SHP77 treated with DMSO at 0.1 percent for 48 hours (cell line): ENCODE measurements around the gene HID1.

Source experiments
- DNase-seq: peaks from one replicate; lab custom pipeline; 2025; lab: John Stamatoyannopoulos, UW

The HID1 gene

DNA sequence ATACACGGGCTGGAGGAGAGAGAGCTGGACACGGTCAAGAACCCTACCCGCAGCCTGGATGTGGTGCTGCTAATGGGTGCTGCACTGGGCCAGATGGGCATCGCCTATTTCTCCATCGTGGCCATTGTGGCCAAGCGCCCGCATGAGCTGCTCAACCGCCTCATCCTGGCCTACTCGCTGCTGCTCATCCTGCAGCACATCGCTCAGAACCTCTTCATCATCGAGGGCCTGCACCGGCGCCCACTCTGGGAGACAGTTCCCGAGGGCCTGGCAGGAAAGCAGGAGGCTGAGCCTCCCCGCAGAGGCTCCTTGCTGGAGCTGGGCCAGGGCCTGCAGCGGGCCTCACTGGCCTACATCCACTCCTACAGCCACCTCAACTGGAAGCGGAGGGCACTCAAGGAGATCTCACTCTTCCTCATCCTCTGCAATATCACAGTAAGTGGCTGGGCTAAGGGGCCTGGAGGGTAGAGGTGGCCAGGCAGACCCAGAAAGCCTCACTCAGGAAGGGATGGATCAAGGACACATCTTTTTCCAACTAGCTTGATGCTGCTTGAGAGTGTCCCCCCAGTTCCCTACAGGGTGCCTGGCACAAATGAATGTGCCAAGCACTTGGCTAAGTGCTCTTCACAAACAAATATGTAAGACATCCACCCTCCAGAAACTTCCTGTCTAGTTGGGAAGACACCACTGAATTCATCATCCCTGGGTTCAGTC lies 25.4 kb downstream of the HID1 start:
- DNase-seq: no peak

DNA sequence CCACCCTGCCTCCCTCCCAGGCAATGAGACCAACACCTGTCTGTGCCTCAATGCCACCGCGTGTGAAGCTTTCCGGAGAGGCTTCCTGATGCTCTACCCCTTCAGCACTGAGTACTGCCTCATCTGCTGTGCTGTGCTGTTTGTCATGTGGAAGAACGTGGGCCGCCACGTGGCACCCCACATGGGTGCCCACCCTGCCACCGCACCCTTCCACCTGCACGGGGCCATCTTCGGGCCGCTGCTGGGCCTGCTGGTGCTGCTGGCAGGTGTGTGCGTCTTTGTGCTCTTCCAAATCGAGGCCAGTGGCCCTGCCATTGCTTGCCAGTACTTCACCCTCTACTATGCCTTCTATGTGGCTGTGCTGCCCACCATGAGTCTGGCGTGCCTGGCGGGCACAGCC lies 25.9 kb downstream of the HID1 start:
- no peak for DNase-seq

DNA sequence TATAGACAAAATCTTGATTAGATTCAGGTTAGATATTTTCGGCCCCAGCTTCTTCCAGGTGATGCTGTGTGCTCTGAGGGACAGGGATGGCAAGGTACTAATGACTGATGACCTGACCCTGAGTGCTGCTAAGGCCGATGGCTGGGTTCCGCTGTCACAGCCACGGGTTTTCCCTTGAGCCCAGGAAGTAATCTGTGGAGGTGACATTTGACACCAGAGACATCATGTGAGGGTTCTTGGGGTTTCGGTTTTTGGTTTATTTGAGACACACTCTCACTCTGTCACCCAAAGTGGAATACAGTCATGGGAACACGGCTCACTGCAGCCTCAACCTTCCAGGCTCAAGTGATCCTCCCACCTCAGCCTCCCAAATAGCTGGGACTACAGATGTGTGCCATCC lies 27.0 kb downstream of the HID1 start:
- no peak for DNase-seq

DNA sequence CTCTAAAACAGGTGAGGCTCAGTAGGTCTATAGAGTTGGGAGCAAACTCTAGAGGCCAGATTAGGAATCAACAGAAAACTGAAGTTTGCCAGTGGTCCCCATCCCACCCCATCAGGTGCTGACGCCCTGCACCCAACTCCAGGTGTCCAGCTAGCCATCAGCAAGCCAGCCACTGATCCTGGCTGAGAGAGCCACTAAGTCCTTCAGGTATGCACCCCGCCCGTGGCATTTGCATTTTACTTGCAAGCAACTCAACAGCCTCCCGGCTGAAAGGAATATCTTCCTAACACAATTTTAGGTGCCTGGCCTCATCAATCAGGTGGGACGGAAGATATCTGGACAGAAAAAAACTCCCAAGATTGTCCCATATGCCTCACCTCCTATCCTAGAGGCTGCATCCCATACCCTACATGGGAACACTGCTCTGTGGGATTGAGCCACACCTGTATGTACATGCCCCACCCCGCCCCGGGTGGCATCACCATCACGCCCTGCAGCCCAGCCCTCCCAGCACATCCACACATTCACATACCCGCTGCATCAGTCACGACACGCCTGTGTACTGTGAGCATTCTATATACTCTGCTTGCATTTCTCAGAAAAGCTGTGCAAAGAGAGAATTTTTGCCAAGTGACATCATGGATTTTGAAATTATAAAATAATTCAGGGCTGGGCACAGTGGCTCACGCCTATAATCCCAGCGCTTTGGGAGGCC lies 28.6 kb downstream of the HID1 start:
- DNase-seq: no peak

DNA sequence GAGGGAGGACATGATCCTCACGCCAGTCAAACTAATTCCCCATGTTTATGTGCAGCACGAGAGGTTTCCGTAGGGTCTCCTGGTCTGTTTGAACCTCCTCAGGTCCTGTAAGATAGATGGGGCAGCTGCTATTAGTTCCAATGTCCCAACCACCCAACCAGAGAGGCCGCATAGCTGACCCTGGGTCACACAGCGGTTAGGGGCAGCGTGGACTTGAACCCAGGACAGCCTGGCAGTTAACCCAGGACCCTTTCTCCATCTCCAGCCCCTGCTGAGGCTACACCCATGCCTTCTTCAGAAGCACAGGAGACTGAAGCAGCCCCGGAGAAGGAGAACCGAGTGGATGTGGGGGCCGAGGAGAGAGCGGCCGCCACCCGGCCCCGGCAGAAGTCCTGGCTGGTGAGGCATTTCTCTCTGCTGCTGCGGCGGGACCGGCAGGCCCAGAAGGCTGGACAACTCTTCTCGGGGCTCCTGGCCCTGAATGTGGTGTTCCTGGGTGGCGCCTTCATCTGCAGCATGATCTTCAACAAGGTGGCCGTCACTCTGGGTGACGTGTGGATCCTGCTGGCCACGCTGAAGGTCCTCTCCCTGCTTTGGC lies 31.3 kb downstream of the HID1 start:
- DNase-seq: no peak

DNA sequence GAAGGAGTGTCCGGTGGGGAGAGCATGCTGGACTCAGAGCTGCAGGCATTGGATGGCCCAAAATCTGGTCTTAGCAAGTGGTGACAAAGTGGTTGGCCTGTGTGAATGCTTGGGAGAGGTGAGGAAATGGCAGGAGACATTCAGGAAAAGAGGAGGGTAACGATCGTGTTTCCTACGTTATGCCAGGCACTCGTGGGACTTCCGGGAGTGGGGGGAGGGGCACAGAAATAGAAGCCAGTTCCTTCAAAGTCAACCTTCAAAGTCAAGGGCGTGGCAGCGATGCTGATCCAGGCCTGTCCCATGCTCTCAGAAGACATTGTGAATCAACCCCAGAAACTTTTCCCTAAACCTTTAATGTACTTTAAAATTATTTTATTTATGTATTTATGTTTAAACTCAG lies 33.0 kb downstream of the HID1 start:
- no peak for DNase-seq

DNA sequence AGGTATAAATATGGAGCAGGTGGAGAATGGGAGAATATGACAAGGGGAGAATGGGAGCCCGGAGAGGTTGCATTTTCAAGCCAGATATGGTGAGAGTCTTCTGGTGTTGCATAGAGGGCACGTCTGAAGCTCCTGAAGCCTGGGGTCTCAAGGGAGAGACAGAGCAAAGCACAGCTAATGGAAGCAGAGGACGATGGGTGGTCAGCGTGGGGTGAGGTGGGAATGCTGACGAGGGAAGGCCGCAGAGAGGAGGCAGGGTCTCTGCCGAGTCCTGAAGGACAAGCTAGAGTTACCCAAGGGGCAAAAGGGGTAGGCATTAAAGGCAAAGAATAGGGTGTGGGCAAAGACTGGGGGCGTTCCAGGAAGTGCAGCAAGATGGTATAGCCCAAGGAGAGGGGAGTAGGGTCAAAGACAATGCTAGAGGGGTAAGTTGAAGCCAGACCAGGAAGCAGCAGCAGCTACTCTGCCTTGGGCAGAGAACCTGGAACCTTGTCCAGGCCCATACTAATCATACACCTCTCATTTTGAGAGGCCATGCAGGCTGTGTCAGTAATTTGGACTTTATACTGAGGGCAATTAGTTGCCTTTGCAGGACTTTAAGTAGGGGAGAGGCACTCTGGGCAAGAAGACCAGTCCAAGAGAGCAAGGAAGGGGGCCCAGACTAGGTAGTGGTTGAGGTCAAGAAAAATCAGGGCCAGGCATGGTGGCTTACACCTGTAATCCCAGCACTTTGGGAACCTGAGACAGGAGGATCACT lies 34.2 kb downstream of the HID1 start:
- no peak for DNase-seq

DNA sequence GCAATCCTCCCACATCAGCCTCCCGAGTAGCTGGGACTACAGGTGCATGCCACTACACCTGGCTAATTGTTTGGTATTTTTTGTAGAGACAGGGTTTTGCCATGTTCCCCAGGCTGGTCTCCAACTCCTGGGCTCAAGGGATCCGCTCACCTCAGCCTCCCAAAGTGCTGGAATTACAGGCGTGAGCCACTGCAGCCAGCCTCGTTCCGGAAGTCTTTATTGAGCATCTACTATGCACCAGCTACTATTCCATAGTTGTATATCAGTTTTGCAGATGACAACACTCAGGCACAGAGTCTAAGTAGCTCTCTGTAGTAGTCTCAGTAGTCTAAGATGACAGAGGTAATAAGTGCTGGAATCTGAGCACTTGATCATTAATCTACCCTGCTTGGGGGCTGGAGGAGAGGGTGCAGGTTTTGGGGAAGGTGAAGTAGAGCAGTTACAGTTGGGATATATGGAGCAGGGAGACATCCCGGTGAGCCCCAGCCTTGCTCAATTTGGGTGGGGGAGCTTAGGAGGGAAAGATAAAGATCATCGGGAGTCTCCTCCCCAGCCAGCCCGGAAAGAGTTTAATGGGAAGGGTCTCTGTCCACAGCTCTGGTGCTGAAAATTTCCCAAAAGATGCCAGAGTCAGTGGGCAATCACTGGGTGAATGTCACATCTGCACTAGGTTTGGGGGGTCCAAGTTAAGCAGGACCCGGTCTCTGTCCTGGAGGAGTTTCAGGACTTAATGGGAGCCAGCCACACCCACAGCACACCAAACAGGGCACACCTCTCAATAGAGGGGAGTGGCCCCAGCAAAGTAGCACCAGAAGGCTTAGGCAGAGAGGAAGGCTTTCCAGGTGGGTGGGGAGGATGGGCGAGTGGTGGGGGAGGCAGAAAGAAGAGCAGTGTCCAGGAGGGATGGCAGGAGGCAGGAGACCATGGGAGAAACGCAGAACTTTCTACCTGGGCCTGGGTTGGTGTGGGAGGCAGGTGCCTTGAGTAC lies 35.2 kb downstream of the HID1 start:
- DNase-seq: no peak

DNA sequence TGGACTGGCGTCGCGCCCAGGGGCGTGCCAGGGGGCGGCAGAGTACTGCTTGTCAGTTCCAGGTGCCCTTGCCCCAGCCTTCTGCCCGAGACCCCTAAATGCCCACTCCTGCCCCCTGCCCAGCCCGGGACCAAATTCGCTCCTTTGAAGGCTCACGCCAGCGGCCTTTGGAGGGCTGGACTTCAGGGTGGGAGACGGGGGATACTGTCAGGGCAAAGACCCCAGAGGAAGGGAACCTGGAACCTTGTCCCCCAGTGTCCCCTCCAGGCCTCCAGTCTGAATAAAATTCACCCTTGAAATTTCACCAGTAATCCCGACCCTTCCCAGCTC lies 36.1 kb downstream of the HID1 start:
- no peak for DNase-seq

DNA sequence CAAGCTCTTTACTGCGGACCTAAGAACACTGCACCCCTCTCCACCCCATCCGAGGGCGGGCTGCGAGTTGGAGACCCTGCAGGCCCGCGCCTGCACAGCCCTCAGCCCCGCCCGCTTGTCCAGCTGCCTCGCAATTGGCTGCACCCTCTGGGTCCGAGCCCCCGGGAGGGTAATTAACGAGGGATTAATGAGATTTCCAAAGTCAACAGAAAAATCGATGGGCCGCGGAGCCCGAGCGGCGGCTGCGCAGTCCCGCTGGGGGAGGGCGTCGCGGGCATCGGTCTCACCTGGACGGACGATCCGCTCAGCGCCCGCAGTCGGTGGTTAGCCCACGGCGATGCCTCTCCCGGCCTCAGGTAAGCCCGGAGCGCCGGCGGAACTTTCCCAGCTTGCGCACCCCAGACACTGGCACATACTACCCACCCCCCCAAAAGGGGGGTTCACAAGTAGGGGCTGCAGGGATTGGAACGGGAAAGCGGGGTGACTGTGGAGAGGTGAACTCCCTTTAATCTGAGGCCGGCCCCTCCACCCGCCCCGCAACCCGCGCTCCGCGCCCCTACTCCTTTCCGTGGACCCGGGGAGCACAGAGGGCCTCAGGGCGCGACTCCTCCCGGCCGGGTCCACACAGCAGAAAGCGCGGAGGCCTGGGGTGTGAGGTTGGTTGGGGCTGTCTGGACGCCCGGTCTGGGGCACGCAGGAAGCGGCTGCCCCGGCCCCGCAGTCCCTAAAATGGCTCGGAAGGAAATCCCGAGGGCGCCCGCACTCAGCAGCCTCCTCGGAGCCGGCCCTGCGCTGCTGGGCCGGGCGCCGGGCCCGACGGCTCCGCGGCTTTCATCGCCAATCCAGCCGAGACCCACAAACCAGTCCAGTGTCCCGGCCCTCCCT lies 36.7 kb downstream of the HID1 start, which contains the start of gene OTOP3:
Gene OTOP3 (plus strand): TSS at position 314 of the 885 bp plus-strand sequence. CDS start 24 bp downstream, at position 338.
- DNase-seq: no peak

DNA sequence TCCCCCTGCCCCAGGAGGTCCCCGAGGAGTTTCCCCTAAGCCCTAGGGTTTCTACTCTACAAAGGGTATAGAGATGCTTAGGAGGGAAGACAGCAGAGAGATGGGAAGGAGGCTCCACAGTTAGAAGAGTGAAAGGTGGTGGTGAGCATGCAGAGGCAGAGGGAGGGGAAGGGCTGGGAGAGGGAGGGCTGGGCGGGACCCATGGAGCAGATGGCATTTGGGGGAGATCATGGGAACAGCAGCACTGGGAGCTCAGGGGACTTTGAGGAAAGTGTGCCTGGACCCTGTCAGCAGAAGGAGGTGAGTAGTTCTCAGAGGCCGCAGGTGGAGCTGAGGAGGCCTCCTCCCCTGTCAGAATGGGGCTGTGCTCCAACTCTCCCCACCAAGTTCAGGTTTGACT lies 37.5 kb downstream of the HID1 start:
- no peak for DNase-seq

DNA sequence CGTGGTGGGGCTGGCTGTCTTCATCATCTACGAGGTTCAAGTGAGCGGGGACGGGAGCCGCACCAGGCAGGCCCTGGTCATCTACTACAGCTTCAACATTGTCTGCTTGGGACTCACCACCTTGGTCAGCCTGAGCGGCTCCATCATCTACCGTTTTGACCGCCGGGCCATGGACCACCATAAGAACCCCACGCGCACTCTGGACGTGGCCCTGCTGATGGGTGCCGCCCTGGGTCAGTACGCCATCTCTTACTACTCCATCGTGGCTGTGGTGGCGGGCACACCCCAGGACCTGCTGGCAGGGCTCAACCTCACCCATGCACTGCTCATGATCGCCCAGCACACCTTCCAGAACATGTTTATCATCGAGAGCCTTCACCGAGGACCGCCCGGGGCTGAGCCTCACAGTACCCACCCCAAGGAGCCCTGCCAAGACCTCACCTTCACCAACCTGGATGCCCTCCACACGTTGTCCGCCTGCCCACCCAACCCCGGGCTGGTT lies 42.0 kb downstream of the HID1 start:
- DNase-seq: no peak

DNA sequence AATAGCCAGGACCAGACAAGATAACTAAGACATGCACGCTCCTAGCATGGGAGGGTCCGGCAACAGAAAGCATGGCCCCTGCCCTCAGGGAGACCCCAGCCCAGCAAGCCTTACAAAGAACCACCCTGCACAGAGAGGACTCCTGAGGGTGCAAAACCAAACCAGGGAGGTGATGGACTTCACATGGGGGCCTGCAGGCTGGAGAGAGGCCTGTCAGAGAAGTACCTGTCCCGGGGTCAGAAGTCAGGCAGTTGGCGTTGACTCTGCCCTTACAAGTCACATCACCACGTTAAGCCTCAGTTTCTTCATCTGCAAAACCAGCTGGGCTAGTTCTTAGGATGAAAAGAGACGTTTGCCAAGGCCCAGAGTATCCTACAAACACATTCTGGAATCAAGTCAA lies 43.8 kb downstream of the HID1 start:
- DNase-seq: no peak

DNA sequence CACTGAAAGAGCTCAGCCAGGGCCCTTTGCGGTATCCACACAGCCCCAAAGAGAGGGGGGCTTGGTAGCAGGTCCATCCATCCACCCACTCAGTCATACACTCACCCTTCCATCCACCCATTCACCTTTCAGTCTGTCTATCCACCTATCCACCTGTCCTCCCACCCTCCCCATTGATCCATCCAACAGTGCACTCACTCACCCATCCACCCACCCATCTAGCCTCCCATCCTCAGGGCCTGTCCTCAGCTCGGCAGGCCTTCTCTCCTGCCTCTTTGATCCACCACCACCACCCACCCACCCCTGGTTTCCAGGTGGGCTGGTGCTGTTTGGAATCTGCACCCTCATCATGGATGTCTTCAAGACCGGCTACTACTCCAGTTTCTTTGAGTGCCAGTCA lies 47.3 kb downstream of the HID1 start:
- DNase-seq: no peak

DNA sequence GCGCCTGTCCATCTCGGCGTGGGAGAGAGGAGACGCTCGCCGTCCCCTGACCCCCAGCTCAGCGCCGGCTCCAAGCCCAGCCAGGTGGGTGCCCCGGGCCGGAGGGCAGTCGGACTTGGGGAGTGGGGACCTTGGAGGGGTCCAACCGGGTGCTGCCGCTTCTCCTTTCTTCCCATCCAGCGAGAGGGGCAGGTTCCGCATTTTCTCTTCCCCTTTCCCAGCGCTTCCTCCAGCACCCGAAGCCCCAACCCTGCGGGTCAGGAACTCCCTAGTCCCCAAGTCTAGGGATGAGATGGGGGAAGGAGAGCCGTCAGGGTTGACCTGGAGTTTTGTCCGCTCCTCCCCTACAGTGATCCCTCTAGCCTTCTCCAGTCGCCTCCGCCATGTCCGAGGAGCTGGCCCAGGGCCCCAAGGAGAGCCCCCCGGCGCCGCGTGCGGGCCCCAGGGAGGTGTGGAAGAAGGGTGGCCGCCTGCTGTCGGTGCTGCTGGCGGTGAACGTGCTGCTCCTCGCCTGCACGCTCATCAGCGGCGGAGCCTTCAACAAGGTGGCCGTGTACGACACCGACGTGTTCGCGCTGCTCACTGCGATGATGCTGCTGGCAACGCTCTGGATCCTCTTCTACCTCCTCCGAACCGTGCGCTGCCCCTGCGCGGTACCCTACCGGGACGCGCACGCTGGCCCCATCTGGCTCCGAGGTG lies 48.2 kb downstream of the HID1 start, which contains the start of gene OTOP2:
Gene OTOP2 (plus strand): TSS at position 24 of the 699 bp plus-strand sequence. CDS start 360 bp downstream, at position 384.
- DNase-seq: no peak

DNA sequence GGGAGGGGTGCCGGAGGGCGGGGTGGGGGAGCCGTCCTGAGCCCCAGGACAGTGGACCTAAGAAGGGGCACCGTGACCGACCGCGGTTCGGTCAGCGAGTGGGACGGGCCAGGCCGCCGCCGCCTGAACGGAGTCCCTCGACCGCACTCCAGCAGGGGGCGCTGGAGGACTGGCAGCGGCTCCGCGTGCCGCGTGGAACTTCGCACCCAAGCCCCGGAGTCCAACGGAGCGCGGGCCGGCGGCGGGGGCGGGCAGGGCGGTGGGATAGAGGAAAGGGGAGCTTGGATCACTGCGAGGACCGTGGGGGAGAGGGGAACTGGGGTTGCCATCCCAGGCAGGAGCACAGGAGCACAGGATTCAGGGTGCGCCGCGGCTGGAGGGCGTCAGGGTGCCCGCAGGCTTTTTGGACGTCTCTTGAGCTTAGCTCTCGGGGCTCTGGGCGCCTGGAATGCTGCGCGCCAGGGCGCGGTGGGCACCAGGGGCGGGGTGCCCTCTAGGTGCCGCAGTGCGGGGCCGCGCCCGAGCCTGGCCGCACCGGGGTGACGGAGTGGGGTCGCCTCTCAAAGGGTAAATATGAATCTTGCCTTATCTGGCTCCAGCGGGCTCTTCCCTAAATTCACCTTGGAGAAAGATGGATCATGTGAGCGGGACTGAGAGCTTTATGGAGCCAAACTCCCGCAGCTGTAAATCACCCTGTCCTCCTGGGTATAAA lies 48.9 kb downstream of the HID1 start:
- DNase-seq: no peak

DNA sequence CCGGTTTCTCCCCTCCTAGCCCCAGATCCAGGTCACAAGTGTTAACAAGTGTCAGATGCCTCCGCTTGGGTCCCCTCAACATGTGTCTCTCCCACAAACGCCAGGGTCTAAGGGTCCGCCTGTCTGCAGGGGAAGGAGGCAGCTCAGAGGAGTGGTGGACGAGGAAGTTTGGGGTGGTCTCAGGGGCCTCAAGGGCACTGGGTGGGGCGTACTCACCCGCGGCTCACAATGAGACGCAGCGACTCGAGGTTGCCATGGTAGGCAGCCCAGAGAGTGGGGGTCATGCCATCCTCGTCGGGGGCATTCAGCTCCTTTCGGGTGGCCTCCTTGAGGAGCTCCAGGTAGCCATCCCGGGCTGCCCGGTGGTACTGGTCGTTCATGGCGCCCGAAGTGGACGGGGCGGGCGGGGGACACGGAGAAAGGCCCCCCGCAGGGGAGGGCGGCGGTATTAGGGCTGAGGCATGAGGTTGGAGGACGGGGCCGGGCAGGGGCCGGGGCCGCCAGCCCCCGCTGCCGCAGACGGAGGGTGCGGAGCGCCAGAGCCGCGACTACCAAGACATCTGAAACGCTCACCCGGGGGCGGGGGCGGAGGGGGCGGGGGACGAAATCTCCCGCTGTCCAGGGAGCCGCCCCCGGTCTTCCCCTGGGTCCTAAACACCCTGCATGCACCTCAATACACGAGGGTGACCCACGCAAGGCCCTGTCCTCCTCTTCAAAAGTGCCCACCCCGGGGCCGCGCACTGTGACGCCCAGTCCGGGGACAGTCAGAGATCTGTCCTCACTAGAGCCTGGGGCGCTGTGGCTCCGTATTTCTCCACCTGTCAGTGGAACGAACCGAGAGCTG lies 49.6 kb downstream of the HID1 start, which contains the start of gene USH1G:
Gene USH1G (minus strand): TSS at position 562 of the 844 bp plus-strand sequence. CDS start 182 bp downstream, at position 380.
- no peak for DNase-seq

DNA sequence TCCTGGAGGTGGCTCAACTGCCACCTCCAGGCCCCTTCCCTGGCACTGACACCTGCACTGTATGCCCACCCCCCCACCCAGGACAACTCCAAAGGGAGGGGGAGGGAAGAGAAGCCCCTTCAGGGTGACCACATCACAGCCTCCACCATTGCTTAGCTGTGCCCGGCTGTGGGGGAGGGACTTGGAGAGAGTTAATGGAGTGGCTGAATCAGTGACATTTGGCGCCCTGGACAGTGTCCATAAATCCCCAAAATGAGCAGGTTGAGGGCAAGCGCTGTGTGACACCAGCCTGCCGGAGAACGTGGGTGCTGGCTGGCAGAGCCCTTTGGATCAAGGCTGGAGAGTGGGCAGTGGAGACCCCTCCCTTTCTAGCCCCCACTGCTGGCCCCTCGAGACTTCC lies 50.4 kb downstream of the HID1 start:
- no peak for DNase-seq
